Naive thymus-derived CD8-positive, alpha-beta T cell (primary cell): ENCODE data around the gene BCKDK. TPM values are rescaled to one million over a fixed set of nuclear protein-coding genes. Genes with fewer than 3 reads are reported as not detected.
"Not testable (repeated sequence)": the region's sequence is repeated elsewhere in the genome, so short reads cannot be mapped to it uniquely, and the experiment has no call there.

Experiments
- ATAC-seq, 2 donors: fragments of 150-1000 bp; cut with Tn5 transposase in 1 of 2; sonication (Bioruptor Pico), chemical (Tn5 transposase) in 1 of 2; 1 replicate in 1 of 2; 2 replicates in 1 of 2; pipeline ENCODE4 v1.10.0; 2021; ENCODE audit warnings: mild to moderate bottlenecking in 2 of 2, moderate library complexity in 2 of 2
- POLR2A ChIA-PET: fragments of 350-600 bp; sonication (Branson Sonifier 250); formaldehyde crosslinking; loops from one replicate; lab custom pipeline; 2021; ENCODE audit warnings: antibody characterized with exemption; lab: Charles Lee
- DNase-seq, 10 donors: peaks; one replicate each; pipeline versions ENCODE4 v3.0.0 to v3.0.0-alpha.2; 2020 to 2022
- H3K27ac Mint-ChIP-seq, 10 donors: one replicate each; pipeline ENCODE4 v1.8.0; 2020 to 2022; ENCODE audit warnings: mild to moderate bottlenecking in 10 of 10, mixed read lengths in 10 of 10, moderate library complexity in 4 of 10, inconsistent platforms in 1 of 10
- H3K27me3 Mint-ChIP-seq, 5 donors: one replicate each; pipeline ENCODE4 v1.8.0; 2021 to 2022; ENCODE audit warnings: mixed read lengths in 5 of 5
- H3K36me3 Mint-ChIP-seq, 3 donors: one replicate each; pipeline ENCODE4 v1.8.0; 2020 to 2022; ENCODE audit warnings: mixed read lengths in 3 of 3, mild to moderate bottlenecking in 2 of 3, inconsistent platforms in 1 of 3
- H3K4me1 Mint-ChIP-seq, 4 donors: one replicate each; pipeline ENCODE4 v1.8.0; 2021 to 2022; ENCODE audit warnings: mixed read lengths in 4 of 4
- H3K4me3 Mint-ChIP-seq, 10 donors: one replicate each; pipeline ENCODE4 v1.8.0; 2020 to 2022; ENCODE audit warnings: mild to moderate bottlenecking in 10 of 10, mixed read lengths in 10 of 10, moderate library complexity in 6 of 10, inconsistent platforms in 1 of 10
- H3K9me3 Mint-ChIP-seq, 9 donors: one replicate each; pipeline ENCODE4 v1.8.0; 2020 to 2022; ENCODE audit warnings: mixed read lengths in 9 of 9, mild to moderate bottlenecking in 3 of 9, inconsistent platforms in 1 of 9, moderate library complexity in 1 of 9
- polyA plus RNA-seq, 3 donors: library from polyadenylated mRNA; unstranded; fragments of 300-500 nt; fragmentation: Illumina TruSeq; gene quantifications; one replicate each; pipeline ENCODE4 v1.2.3, GENCODE V29; 2021
- total RNA-seq, 8 experiments: library from RNA in 2 of 8; stranded (reverse) in 2 of 8; gene quantifications; one replicate each; pipeline ENCODE4 v1.2.3 and lab custom pipeline; 2021 to 2026

The BCKDK gene
- total and polyA plus RNA-seq, 5 experiments from 2014 or later: 17.1 to 30.8 (median 20.8) TPM

GRCh38 chr16:31131416-31131815, 23.2 kb downstream of the BCKDK start:
- H3K4me1 Mint-ChIP-seq: peaks cover 0 to 5% (median 3%) of the 10 kb centered on the region in 4 donors
- H3K27ac Mint-ChIP-seq: peak overlapping the region in 2 of 10 donors; percentile 15 to 44
- POLR2A ChIA-PET: interaction anchor here (0.5 to 1.5 kb wide), 2 partner anchors 11 to 43 kb away, joined by 3 to 6 read pairs; no protein-coding TSS in a partner anchor
- H3K36me3 Mint-ChIP-seq: peaks cover 0 to 48% (median 2%) of the 10 kb centered on the region in 3 donors
- no peaks in the 10 kb centered on the region for H3K9me3 Mint-ChIP-seq
- no peak overlapping the region for H3K4me3 Mint-ChIP-seq
- DNase-seq (no peak), ATAC-seq (no peak)
- H3K27me3 Mint-ChIP-seq: no peaks in the 10 kb centered on the region

- DNase-seq (no peak), ATAC-seq (peak in 1 of 2 donors; percentile 18)
- Mint-ChIP-seq H3K36me3 (peaks cover 0 to 48% (median 2%) of the 10 kb centered on the region in 3 donors), H3K9me3 (no peaks in the 10 kb centered on the region), H3K4me1 (peaks cover 0 to 5% (median 3%) of the 10 kb centered on the region in 4 donors), H3K27me3 (no peaks in the 10 kb centered on the region), H3K27ac (peak overlapping the region in 1 of 10 donors; percentile 44), H3K4me3 (no peak overlapping the region)
- POLR2A ChIA-PET: interaction anchor here (1.5 kb wide), 1 partner anchor 11 kb away, joined by 6 read pairs; no protein-coding TSS in a partner anchor
Observed at GRCh38 chr16:31131841-31132271, 23.7 kb downstream of the BCKDK start.

- Mint-ChIP-seq H3K27me3 (no peaks in the 10 kb centered on the region), H3K4me1 (peaks cover 0 to 5% (median 3%) of the 10 kb centered on the region in 4 donors), H3K9me3 (no peaks in the 10 kb centered on the region), H3K27ac (peak overlapping the region in 4 of 10 donors; percentile 25 to 84 (median 36)), H3K4me3 (no peak overlapping the region), H3K36me3 (peaks cover 0 to 45% (median 2%) of the 10 kb centered on the region in 3 donors)
- POLR2A ChIA-PET: interaction anchor here (0.9 to 1.5 kb wide), 2 partner anchors 10 to 15 kb away, joined by 3 to 6 read pairs; partner anchors contain the start of gene KAT8
- ATAC-seq: peak; percentile 14 to 18
- no peak for DNase-seq
Observed at GRCh38 chr16:31132303-31132979, 24.3 kb downstream of the BCKDK start.

- Mint-ChIP-seq H3K27ac (peak overlapping the region in 5 of 10 donors; percentile 25 to 84 (median 46)), H3K27me3 (no peaks in the 10 kb centered on the region), H3K4me3 (no peak overlapping the region), H3K4me1 (peaks cover 0 to 5% (median 1%) of the 10 kb centered on the region in 4 donors), H3K9me3 (no peaks in the 10 kb centered on the region), H3K36me3 (peaks cover 0 to 38% (median 2%) of the 10 kb centered on the region in 3 donors)
- POLR2A ChIA-PET: interaction anchor here (0.9 kb wide), 1 partner anchor 15 kb away, joined by 3 read pairs; the partner anchor contains the start of gene KAT8
- no peak for ATAC-seq
- DNase-seq: no peak
Observed at GRCh38 chr16:31133046-31133501, 24.9 kb downstream of the BCKDK start.

- Mint-ChIP-seq H3K9me3 (no peaks in the 10 kb centered on the region), H3K27ac (peak overlapping the region in 3 of 10 donors; percentile 28 to 84 (median 61)), H3K4me1 (peaks cover 0 to 8% (median 0%) of the 10 kb centered on the region in 4 donors), H3K36me3 (peaks cover 0 to 31% (median 2%) of the 10 kb centered on the region in 3 donors), H3K27me3 (no peaks in the 10 kb centered on the region), H3K4me3 (no peak overlapping the region)
- POLR2A ChIA-PET: interaction anchor here (0.9 to 2.5 kb wide), 3 partner anchors 15 to 46 kb away, joined by 3 to 10 read pairs (median 5); partner anchors contain the start of genes FUS and KAT8
- DNase-seq (no peak), ATAC-seq (no peak)
Observed at GRCh38 chr16:31134091-31134571, 25.9 kb downstream of the BCKDK start.

- POLR2A ChIA-PET: interaction anchor here (0.9 to 2.5 kb wide), 3 partner anchors 16 to 45 kb away, joined by 3 to 10 read pairs (median 5); partner anchors contain the start of genes FUS and KAT8
- DNase-seq: no peak
- Mint-ChIP-seq H3K4me3 (no peak overlapping the region), H3K9me3 (no peaks in the 10 kb centered on the region), H3K4me1 (peaks cover 0 to 8% (median 0%) of the 10 kb centered on the region in 4 donors), H3K27ac (peak overlapping the region in 1 of 10 donors; percentile 84), H3K27me3 (no peaks in the 10 kb centered on the region), H3K36me3 (peaks cover 0 to 26% (median 2%) of the 10 kb centered on the region in 3 donors)
- ATAC-seq: no peak
Observed at GRCh38 chr16:31134625-31135534, 26.7 kb downstream of the BCKDK start.

GRCh38 chr16:31135535-31136286, 27.5 kb downstream of the BCKDK start, which contains the start of gene PRSS8:
PRSS8 (minus strand) TSS chr16:31135727; CDS start chr16:31135498, 229 bp downstream.
- Mint-ChIP-seq H3K9me3 (no peaks in the 10 kb centered on the region), H3K36me3 (peaks cover 0 to 21% (median 2%) of the 10 kb centered on the region in 3 donors), H3K4me3 (no peak within 1 kb of the TSS), H3K27ac (peak within 1 kb of the TSS in 2 of 10 donors; percentile 70 to 84), H3K4me1 (peaks cover 0 to 9% (median 0%) of the 10 kb centered on the region in 4 donors), H3K27me3 (no peaks in the 10 kb centered on the region)
- POLR2A ChIA-PET: interaction anchor here (1.3 to 2.5 kb wide), 3 partner anchors 18 to 139 kb away, joined by 4 to 10 read pairs (median 5); partner anchors contain the start of genes FUS and KAT8
- ATAC-seq (no peak), DNase-seq (no peak)

GRCh38 chr16:31136287-31136662, 28.1 kb downstream of the BCKDK start:
- no peaks in the 10 kb centered on the region for H3K9me3 Mint-ChIP-seq
- H3K27me3 Mint-ChIP-seq: no peaks in the 10 kb centered on the region
- no peak for DNase-seq
- POLR2A ChIA-PET: interaction anchor here (0.6 to 2.5 kb wide), 3 partner anchors 19 to 139 kb away, joined by 3 to 10 read pairs (median 4); partner anchors contain the start of gene KAT8
- H3K4me1 Mint-ChIP-seq: peaks cover 0 to 10% (median 1%) of the 10 kb centered on the region in 4 donors
- peaks cover 0 to 15% (median 2%) of the 10 kb centered on the region in 3 donors for H3K36me3 Mint-ChIP-seq
- no peak for ATAC-seq
- no peak overlapping the region for H3K4me3 Mint-ChIP-seq
- H3K27ac Mint-ChIP-seq: peak overlapping the region in 1 of 10 donors; percentile 70

- H3K9me3 Mint-ChIP-seq, H3K27me3 Mint-ChIP-seq, ATAC-seq, DNase-seq, H3K36me3 Mint-ChIP-seq, H3K4me3 Mint-ChIP-seq, H3K27ac Mint-ChIP-seq: not testable (repeated sequence)
- POLR2A ChIA-PET: interaction anchor here (0.6 to 2.5 kb wide), 3 partner anchors 19 to 140 kb away, joined by 3 to 10 read pairs (median 4); partner anchors contain the start of gene KAT8
- peaks cover 4 to 12% (median 5%) of the 10 kb centered on the region in 4 donors for H3K4me1 Mint-ChIP-seq
Observed at GRCh38 chr16:31136822-31137499, 28.8 kb downstream of the BCKDK start.

- ATAC-seq (no peak), DNase-seq (peak in 1 of 10 donors; percentile 10)
- POLR2A ChIA-PET: interaction anchor here (0.6 to 1.6 kb wide), 6 partner anchors 27 to 728 kb away, joined by 4 to 10 read pairs (median 6); no protein-coding TSS in a partner anchor
- Mint-ChIP-seq H3K4me3 (no peak overlapping the region), H3K4me1 (peaks cover 12 to 15% (median 14%) of the 10 kb centered on the region in 4 donors), H3K9me3 (no peaks in the 10 kb centered on the region), H3K27ac (no peak overlapping the region), H3K36me3 (no peaks in the 10 kb centered on the region), H3K27me3 (no peaks in the 10 kb centered on the region)
Observed at GRCh38 chr16:31138621-31139578, 30.7 kb downstream of the BCKDK start.
